WTC11 (cell line): ENCODE results near the gene MYLK3. TPM values are rescaled to one million over a fixed set of nuclear protein-coding genes. Genes with fewer than 3 reads are reported as not detected.

Experiments
- ATF6 ChIP-seq: sonication (generic); formaldehyde crosslinking; IDR thresholded peaks from 2 replicates; pipeline ENCODE4 v1.8.1; 2023; ENCODE audit warnings: mild to moderate bottlenecking, missing genetic modification reagents
- CREM ChIP-seq: sonication (generic); formaldehyde crosslinking; IDR thresholded peaks from 2 replicates; pipeline ENCODE4 v1.8.1; 2022; ENCODE audit warnings: mild to moderate bottlenecking, missing genetic modification reagents, moderate library complexity
- E2F1 ChIP-seq: sonication (generic); formaldehyde crosslinking; IDR thresholded peaks from 2 replicates; pipeline ENCODE4 v1.8.0; 2022; ENCODE audit warnings: mild to moderate bottlenecking, missing genetic modification reagents
- HMGA2 ChIP-seq: fragments of 250-450 bp; sonication (Bioruptor Pico); IDR thresholded peaks from 2 replicates; pipeline ENCODE4 v1.4.0; 2021; ENCODE audit warnings: mild to moderate bottlenecking, moderate library complexity
- JAZF1 ChIP-seq: fragments of 250-450 bp; sonication (Bioruptor Pico); IDR thresholded peaks from 2 replicates; pipeline ENCODE4 v1.9.0; 2021; ENCODE audit warnings: moderate library complexity, mild to moderate bottlenecking, inconsistent platforms
- PREB ChIP-seq: sonication (generic); formaldehyde crosslinking; IDR thresholded peaks from 2 replicates; pipeline ENCODE4 v1.8.1; 2022; ENCODE audit warnings: mild to moderate bottlenecking, missing genetic modification reagents, moderate library complexity, borderline replicate concordance
- RORB ChIP-seq: fragments of 250-450 bp; sonication (Bioruptor Pico); IDR thresholded peaks from 2 replicates; pipeline ENCODE4 v1.9.0; 2021; ENCODE audit warnings: mild to moderate bottlenecking
- SMAD4 ChIP-seq: sonication (generic); formaldehyde crosslinking; IDR thresholded peaks from 2 replicates; pipeline ENCODE4 v1.8.0; 2022; ENCODE audit warnings: mild to moderate bottlenecking, missing genetic modification reagents
- ZNF263 ChIP-seq: sonication (generic); formaldehyde crosslinking; IDR thresholded peaks from 2 replicates; pipeline ENCODE4 v1.8.1; 2022; ENCODE audit warnings: low read depth, mild to moderate bottlenecking, moderate library complexity, missing genetic modification reagents
- ZNF416 ChIP-seq: fragments of 250-450 bp; sonication (Bioruptor Pico); IDR thresholded peaks from 2 replicates; pipeline ENCODE4 v1.9.0; 2021; ENCODE audit warnings: mild to moderate bottlenecking, inconsistent platforms
- ZNF532 ChIP-seq: fragments of 250-450 bp; sonication (Bioruptor Pico); IDR thresholded peaks from 2 replicates; pipeline ENCODE4 v1.9.0; 2021; ENCODE audit warnings: mild to moderate bottlenecking, borderline replicate concordance
- total RNA-seq: library from RNA; stranded (reverse); gene quantifications from 3 replicates; pipeline ENCODE4 v1.2.3, GENCODE V29; 2021
- TF ChIP-seq, protein P1 (sequence below): sonication (generic); formaldehyde crosslinking; IDR thresholded peaks from 2 replicates; pipeline ENCODE4 v1.8.0; 2023; ENCODE audit warnings: mild to moderate bottlenecking, missing genetic modification reagents
- TF ChIP-seq, protein P2 (sequence below): sonication (generic); formaldehyde crosslinking; IDR thresholded peaks from 2 replicates; pipeline ENCODE4 v1.8.1; 2023; ENCODE audit warnings: mild to moderate bottlenecking, missing genetic modification reagents, moderate library complexity
- TF ChIP-seq, protein P3 (sequence below): sonication (generic); formaldehyde crosslinking; IDR thresholded peaks from 2 replicates; pipeline ENCODE4 v1.8.1; 2023; ENCODE audit warnings: mild to moderate bottlenecking, missing genetic modification reagents, moderate library complexity

The MYLK3 gene
- total RNA-seq, 1 experiment from 2014 or later, result 0.79 TPM

DNA sequence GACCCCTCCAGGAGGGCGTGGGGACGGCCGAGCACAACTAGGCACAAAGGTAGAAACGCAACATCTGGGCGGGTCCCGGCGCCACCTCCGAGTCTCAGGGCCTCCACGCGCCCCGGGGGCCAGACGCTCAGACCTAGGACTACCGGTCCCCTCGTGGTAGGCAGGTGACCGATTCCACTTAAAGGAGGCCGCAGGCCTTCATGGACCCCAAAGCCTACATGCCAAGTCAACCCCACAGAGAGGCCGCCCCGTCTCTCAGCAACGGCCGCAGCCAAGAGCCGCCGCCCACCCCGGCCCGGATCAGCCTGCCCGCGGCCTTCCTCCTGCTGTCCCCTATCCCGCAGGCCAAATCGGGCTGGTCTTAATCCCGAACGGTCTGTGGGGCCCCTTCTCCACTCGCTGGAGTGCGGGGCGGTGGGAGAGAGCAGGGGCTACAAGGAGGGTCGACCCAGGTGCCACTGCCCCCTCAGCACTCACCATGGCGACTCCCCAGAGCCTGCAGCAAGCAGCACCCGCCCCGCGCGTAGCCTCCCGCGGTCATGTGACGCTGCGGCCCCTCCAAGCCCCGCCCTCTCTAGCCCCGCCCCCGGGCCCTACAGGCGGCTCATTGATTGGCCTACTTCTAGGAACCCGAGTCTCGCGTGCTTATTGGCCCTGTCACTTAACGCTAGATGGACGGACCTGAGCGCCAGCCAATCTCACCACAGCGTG lies 59.3 kb downstream of the MYLK3 start, which contains the start of gene VPS35 (continued):
- TF ChIP-seq, protein P1, sequence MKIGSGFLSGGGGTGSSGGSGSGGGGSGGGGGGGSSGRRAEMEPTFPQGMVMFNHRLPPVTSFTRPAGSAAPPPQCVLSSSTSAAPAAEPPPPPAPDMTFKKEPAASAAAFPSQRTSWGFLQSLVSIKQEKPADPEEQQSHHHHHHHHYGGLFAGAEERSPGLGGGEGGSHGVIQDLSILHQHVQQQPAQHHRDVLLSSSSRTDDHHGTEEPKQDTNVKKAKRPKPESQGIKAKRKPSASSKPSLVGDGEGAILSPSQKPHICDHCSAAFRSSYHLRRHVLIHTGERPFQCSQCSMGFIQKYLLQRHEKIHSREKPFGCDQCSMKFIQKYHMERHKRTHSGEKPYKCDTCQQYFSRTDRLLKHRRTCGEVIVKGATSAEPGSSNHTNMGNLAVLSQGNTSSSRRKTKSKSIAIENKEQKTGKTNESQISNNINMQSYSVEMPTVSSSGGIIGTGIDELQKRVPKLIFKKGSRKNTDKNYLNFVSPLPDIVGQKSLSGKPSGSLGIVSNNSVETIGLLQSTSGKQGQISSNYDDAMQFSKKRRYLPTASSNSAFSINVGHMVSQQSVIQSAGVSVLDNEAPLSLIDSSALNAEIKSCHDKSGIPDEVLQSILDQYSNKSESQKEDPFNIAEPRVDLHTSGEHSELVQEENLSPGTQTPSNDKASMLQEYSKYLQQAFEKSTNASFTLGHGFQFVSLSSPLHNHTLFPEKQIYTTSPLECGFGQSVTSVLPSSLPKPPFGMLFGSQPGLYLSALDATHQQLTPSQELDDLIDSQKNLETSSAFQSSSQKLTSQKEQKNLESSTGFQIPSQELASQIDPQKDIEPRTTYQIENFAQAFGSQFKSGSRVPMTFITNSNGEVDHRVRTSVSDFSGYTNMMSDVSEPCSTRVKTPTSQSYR (CRISPR knock-in tag), result no peak
- TF ChIP-seq SMAD4 (CRISPR knock-in tag), result no peak
- no peak for TF ChIP-seq ZNF416 (CRISPR knock-in tag)
- TF ChIP-seq JAZF1 (CRISPR knock-in tag), result no peak
- TF ChIP-seq ATF6 (CRISPR knock-in tag), result no peak
- TF ChIP-seq CREM (CRISPR knock-in tag), result no peak; the same call in 1 of the 2 replicates
- TF ChIP-seq PREB (CRISPR knock-in tag), result no peak; the same call in 1 of the 2 replicates
- TF ChIP-seq ZNF532 (CRISPR knock-in tag), result no peak
- TF ChIP-seq, protein P2, sequence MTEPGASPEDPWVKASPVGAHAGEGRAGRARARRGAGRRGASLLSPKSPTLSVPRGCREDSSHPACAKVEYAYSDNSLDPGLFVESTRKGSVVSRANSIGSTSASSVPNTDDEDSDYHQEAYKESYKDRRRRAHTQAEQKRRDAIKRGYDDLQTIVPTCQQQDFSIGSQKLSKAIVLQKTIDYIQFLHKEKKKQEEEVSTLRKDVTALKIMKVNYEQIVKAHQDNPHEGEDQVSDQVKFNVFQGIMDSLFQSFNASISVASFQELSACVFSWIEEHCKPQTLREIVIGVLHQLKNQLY (CRISPR knock-in tag), result no peak
- TF ChIP-seq HMGA2, result no peak
- TF ChIP-seq, protein P3, sequence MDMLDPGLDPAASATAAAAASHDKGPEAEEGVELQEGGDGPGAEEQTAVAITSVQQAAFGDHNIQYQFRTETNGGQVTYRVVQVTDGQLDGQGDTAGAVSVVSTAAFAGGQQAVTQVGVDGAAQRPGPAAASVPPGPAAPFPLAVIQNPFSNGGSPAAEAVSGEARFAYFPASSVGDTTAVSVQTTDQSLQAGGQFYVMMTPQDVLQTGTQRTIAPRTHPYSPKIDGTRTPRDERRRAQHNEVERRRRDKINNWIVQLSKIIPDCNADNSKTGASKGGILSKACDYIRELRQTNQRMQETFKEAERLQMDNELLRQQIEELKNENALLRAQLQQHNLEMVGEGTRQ, result peak; percentile 97
- no peak for TF ChIP-seq E2F1 (CRISPR knock-in tag)
- no peak for TF ChIP-seq ZNF263 (CRISPR knock-in tag)
- TF ChIP-seq RORB, result no peak
